Mesodermal cell (in vitro differentiated cells): ENCODE measurements around the gene SLC6A4. TPM values are rescaled to one million over a fixed set of nuclear protein-coding genes. Genes with fewer than 3 reads are reported as not detected.
A peak's percentile ranks its signal among the peaks of the same experiment; 100 is the strongest.

Experiments
- H3K27ac ChIP-seq: 2 replicates; pipeline ENCODE4 v1.7.0; 2013; ENCODE audit warnings: mild to moderate bottlenecking, low read depth, low read length, moderate library complexity; ENCODE audit not compliant: severe bottlenecking
- H3K36me3 ChIP-seq: 2 replicates; pipeline ENCODE4 v1.7.1; 2013; ENCODE audit warnings: mild to moderate bottlenecking, low read length, moderate library complexity; ENCODE audit not compliant: control insufficient read depth, insufficient read depth
- H3K4me1 ChIP-seq: one replicate; pipeline ENCODE4 v1.7.1; 2013; ENCODE audit warnings: mild to moderate bottlenecking, low read length; ENCODE audit not compliant: insufficient read depth, control insufficient read depth, poor library complexity, severe bottlenecking
- H3K4me3 ChIP-seq: 2 replicates; pipeline ENCODE4 v1.7.0; 2013; ENCODE audit warnings: low read length, control low read depth, mild to moderate bottlenecking; ENCODE audit not compliant: insufficient read depth, poor library complexity, severe bottlenecking; ENCODE audit errors: extremely low read depth
- H3K9me3 ChIP-seq: 2 replicates; pipeline ENCODE4 v1.7.1; 2013; ENCODE audit warnings: mild to moderate bottlenecking, low read length, moderate library complexity; ENCODE audit not compliant: control insufficient read depth
- WGBS, 2 experiments: methylation state at CpG; one replicate each; pipeline ENCODE4 v1.1.5; 2013; ENCODE audit warnings: missing lambda C conversion rate in 2 of 2; ENCODE audit not compliant: insufficient coverage in 2 of 2; 5-methylcytosine and 5-hydroxymethylcytosine counted together
- polyA plus RNA-seq, 2 experiments: library from polyadenylated mRNA; stranded (reverse); fragments of 50-300 nt; gene quantifications; one replicate each; pipeline ENCODE4 v1.2.3, GENCODE V29; 2013

Gene SLC6A4
- polyA plus RNA-seq (2013, experiment 1 of 2), result not detected
- not detected for polyA plus RNA-seq (2013, experiment 2 of 2)

DNA sequence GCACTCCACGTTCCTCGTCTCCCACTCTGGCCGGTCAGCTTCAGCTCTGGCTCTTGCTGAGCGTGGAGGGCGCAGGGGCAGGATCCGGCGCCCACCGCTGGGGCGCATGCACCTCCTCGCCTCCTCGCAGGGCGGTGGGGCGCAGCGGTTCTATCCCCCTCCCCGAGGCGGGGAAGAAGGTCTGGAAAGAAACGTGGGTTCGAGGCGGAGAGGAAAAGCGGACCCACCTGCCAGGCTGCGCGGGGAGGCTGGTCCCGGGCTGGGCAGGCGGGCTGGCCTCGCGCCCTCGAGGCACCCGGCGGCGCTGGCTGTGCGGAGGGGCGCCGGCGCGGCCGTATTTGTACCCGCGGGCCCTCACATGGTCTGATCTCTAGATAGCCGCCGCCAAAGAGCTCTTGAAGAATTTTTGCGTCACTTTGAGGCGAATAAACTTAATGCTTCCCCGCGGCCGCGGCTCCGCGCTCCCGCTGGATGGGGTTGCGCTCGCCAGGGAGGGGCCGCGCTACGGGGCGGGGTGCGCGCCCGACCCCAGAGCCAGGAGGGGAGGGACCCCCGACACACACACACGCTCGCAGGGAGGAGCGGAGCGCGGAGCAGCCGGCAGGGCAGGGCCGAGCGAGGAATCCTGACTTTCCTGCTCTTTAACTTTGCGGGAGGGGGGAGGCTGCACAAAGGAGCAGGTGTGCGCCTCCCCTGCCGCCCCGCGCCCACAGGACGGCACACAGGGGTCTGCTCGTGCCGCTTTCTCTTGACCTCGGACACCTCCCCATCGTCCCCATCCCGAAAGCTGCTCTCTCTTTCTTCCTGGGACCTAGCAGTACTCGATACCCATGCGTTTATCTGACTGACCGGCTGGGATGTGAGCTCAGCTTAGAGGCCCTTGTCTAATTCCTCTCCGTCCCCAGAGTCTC, at the start of gene SLC6A4:
TSS of gene SLC6A4 (minus strand) at position 312 of the 911 bp plus-strand sequence. CDS start 13,739 bp downstream, outside the sequence.
- Histone ChIP-seq H3K4me1 (peaks cover 14% of the 10 kb centered on the region), H3K9me3 (no peaks in the 10 kb centered on the region), H3K4me3 (peak within 1 kb of the TSS; percentile 35), H3K27ac (no peak within 1 kb of the TSS), H3K36me3 (no peaks in the 10 kb centered on the region)
- WGBS, 2 experiments, result 7 to 9% methylated on average over 62 to 69 of the region's 82 CpGs

DNA sequence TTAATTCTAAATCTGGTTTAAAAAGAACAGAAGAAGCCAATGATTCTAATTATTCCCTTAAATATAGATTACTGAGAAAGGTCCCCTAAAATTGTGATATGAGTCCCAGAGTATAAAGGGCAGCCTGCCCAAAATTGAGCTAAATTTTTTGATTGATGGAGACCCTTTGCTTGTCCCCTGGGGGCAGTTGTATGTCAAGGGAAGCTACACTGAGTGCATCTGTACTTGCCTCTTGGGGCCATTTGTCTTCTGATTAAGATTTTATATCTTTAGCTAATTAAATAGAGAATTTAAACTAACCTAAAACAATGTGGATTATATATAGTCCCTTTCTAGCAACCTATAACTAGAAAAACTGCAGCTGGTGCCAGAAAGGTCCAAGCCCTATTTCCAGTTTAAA, 43.7 kb upstream of the SLC6A4 start:
- H3K9me3 ChIP-seq, result no peaks in the 10 kb centered on the region
- H3K36me3 ChIP-seq, result peaks cover 82% of the 10 kb centered on the region
- H3K4me1 ChIP-seq, result no peaks in the 10 kb centered on the region
- H3K27ac ChIP-seq, result no peak overlapping the region
- H3K4me3 ChIP-seq, result no peak overlapping the region

DNA sequence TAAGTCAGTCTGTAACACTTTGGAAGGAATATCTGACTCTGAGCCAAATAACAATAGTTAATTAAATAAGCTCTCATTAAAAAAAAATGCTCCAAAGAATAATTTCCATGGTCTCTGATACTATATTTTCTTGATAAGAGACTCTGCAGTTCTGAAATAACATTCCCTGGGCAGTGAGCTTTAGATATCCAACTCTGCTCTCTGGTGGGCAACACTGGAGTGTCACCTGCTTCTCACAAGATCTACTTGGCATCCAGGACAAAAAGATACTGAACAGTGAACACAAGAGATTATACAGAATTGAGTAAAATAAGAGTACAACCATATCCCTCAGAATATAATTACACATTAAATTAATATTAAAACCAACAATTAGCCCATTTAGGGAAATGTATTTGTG, 42.5 kb upstream of the SLC6A4 start:
- no peaks in the 10 kb centered on the region for H3K9me3 ChIP-seq
- peaks cover 84% of the 10 kb centered on the region for H3K36me3 ChIP-seq
- H3K4me1 ChIP-seq, result no peaks in the 10 kb centered on the region
- no peak overlapping the region for H3K27ac ChIP-seq
- no peak overlapping the region for H3K4me3 ChIP-seq

- Histone ChIP-seq H3K9me3 (no peaks in the 10 kb centered on the region), H3K4me3 (no peak overlapping the region), H3K36me3 (peaks cover 81% of the 10 kb centered on the region), H3K27ac (no peak overlapping the region), H3K4me1 (no peaks in the 10 kb centered on the region)
- WGBS, 2 experiments, result 100% methylated on average over 1 of the region's 2 CpGs; no CpG with 5 or more reads in 1 of the 2 experiments
Measured at GRCh38 chr17:30275911-30276310, 40.4 kb upstream of the SLC6A4 start.

DNA sequence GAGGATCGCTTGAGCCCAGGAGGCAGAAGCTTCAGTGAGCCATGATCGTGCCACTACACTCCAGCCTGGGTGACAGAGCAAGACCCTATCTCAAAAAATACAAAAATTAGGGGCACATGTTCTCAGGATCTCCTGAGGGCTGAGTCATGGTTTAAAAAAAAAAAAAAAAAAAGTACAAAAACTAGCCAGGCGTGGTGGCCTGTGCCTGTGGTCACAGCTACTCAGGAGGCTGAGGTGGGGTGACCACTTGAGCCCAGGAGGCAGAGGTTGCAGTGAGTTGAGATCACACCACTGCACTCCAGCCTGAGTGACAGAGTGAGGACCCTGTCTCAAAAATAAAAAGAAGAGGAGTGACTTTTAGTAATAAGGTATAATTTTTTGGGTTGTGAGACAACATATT, 39.4 kb upstream of the SLC6A4 start:
- H3K4me3 ChIP-seq, result no peak overlapping the region
- no peaks in the 10 kb centered on the region for H3K9me3 ChIP-seq
- H3K27ac ChIP-seq, result no peak overlapping the region
- no peaks in the 10 kb centered on the region for H3K4me1 ChIP-seq
- H3K36me3 ChIP-seq, result peaks cover 87% of the 10 kb centered on the region
- 100% methylated on average over 2 of the region's 3 CpGs; no CpG with 5 or more reads in 1 of the 2 experiments for WGBS, 2 experiments

DNA sequence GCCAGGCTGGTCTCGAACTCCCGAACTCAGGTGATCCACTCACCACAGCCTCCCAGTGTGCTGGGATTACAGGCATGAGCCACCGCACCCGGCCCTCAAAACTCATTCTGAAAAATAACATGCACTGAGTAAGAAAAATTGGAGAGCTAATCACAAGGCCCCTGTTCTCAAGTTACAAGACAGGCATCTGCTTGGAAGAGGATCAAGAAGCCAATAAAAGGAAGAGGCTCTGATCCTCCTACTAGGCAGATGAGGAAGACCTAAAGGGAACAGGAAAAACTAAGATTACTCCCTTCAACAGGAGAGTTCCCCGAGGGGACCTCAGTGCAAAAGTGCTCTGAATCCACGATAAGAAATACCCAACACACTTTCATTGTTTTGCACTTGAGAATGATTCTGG, 37.9 kb upstream of the SLC6A4 start:
- Histone ChIP-seq H3K9me3 (no peaks in the 10 kb centered on the region), H3K36me3 (peaks cover 87% of the 10 kb centered on the region), H3K4me1 (no peaks in the 10 kb centered on the region), H3K27ac (no peak overlapping the region), H3K4me3 (no peak overlapping the region)
- 85 to 100% methylated on average over 2 to 4 of the region's 6 CpGs for WGBS, 2 experiments

- Histone ChIP-seq H3K27ac (no peak overlapping the region), H3K4me1 (no peaks in the 10 kb centered on the region), H3K9me3 (no peaks in the 10 kb centered on the region), H3K4me3 (no peak overlapping the region), H3K36me3 (peaks cover 89% of the 10 kb centered on the region)
- 90 to 95% methylated on average over 2 to 4 of the region's 6 CpGs for WGBS, 2 experiments
Measured at GRCh38 chr17:30271102-30271501, 35.6 kb upstream of the SLC6A4 start.

- Histone ChIP-seq H3K9me3 (no peaks in the 10 kb centered on the region), H3K27ac (no peak overlapping the region), H3K4me3 (no peak overlapping the region), H3K4me1 (peaks cover 6% of the 10 kb centered on the region), H3K36me3 (peaks cover 79% of the 10 kb centered on the region)
- WGBS, 2 experiments, result 100% methylated on average over 1 of the region's 2 CpGs
Measured at GRCh38 chr17:30267625-30268024, 32.1 kb upstream of the SLC6A4 start.

- 86% methylated on average over 1 of the region's 2 CpGs; no CpG with 5 or more reads in 1 of the 2 experiments for WGBS, 2 experiments
- H3K9me3 ChIP-seq, result no peaks in the 10 kb centered on the region
- H3K4me1 ChIP-seq, result peaks cover 6% of the 10 kb centered on the region
- peaks cover 75% of the 10 kb centered on the region for H3K36me3 ChIP-seq
- H3K4me3 ChIP-seq, result no peak overlapping the region
- H3K27ac ChIP-seq, result no peak overlapping the region
Measured at GRCh38 chr17:30263552-30264333, 28.2 kb upstream of the SLC6A4 start.

DNA sequence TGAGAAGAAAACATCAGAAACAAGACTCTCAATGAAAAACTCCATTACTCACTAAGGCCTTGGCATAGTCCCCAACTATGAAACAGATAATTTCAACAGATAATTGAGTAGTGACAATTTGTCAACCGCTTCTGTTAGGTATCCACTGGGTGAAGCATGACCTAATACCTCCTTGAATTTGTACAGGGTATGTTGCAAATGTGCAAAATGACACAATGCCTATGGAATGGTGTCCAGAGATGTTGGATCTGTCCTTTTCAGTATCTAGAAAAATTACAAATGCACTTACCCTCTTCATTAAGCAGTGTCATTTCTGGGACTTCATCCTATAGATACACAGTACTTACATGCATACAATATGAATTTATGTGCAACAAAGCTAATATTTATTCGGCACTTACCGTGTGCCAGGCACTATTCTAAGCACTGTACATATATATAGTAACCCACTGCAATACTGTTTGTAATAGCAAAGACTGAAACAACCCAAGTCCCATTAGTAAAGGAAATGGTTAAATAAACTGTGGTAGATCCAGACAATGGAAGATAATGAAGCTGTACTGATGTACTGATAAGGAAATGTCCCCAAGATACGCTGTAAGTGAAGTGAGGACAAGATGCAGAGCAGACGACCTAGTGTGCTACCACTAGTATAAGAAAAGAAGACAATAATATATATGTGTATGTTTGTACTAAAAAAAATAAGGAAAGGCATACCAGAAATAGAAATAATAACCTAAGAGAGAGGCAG, 21.4 kb upstream of the SLC6A4 start:
- WGBS, 2 experiments, result 80% methylated on average over 1 of the region's 5 CpGs; no CpG with 5 or more reads in 1 of the 2 experiments
- H3K36me3 ChIP-seq, result peaks cover 67% of the 10 kb centered on the region
- no peaks in the 10 kb centered on the region for H3K9me3 ChIP-seq
- no peaks in the 10 kb centered on the region for H3K4me1 ChIP-seq
- H3K4me3 ChIP-seq, result no peak overlapping the region
- no peak overlapping the region for H3K27ac ChIP-seq
